ENCODE measurements around the gene TRIM31. TPM values are rescaled to one million over a fixed set of nuclear protein-coding genes. Genes with fewer than 3 reads are reported as not detected.

The TRIM31 gene
- total RNA-seq, 2 donors from 2014 or later, result not detected

GRCh38 chr6:30116724-30117123 is 3.8 kb upstream of the TRIM31 start:
- H3K27me3 Mint-ChIP-seq, result peaks cover 34 to 45% of the 10 kb centered on the region in 2 donors
- DNase-seq (ENCODE audit: low spot score), result no peak
- no peak overlapping the region for H3K4me3 Mint-ChIP-seq
- H3K4me1 Mint-ChIP-seq (ENCODE audit: low read depth in 2 of 2), result peaks cover 9 to 10% of the 10 kb centered on the region in 2 donors
- H3K9me3 Mint-ChIP-seq, result no peaks in the 10 kb centered on the region
- no peak overlapping the region for H3K27ac Mint-ChIP-seq
- no peak for ATAC-seq
- no peaks in the 10 kb centered on the region for H3K36me3 Mint-ChIP-seq

GRCh38 chr6:30113841-30114240 is 951 bp upstream of the TRIM31 start:
- ATAC-seq (no peak), DNase-seq (ENCODE audit: low spot score) (no peak)
- Mint-ChIP-seq H3K4me1 (ENCODE audit: low read depth in 2 of 2) (peaks cover 10% of the 10 kb centered on the region in 2 donors), H3K4me3 (no peak overlapping the region), H3K36me3 (no peaks in the 10 kb centered on the region), H3K27ac (no peak overlapping the region), H3K9me3 (no peaks in the 10 kb centered on the region), H3K27me3 (peaks cover 37 to 45% of the 10 kb centered on the region in 2 donors)

- Mint-ChIP-seq H3K9me3 (no peaks in the 10 kb centered on the region), H3K4me3 (no peak overlapping the region), H3K4me1 (ENCODE audit: low read depth in 2 of 2) (peaks cover 14 to 18% of the 10 kb centered on the region in 2 donors), H3K36me3 (no peaks in the 10 kb centered on the region), H3K27me3 (peaks cover 46 to 50% of the 10 kb centered on the region in 2 donors), H3K27ac (no peak overlapping the region)
- no peak for DNase-seq (ENCODE audit: low spot score)
- ATAC-seq, result no peak
Measured at GRCh38 chr6:30112402-30112994, 392 bp downstream of the TRIM31 start.

- Mint-ChIP-seq H3K27ac (no peak overlapping the region), H3K9me3 (no peaks in the 10 kb centered on the region), H3K36me3 (no peaks in the 10 kb centered on the region), H3K27me3 (peaks cover 48 to 53% of the 10 kb centered on the region in 2 donors), H3K4me1 (ENCODE audit: low read depth in 2 of 2) (peaks cover 14 to 18% of the 10 kb centered on the region in 2 donors), H3K4me3 (no peak overlapping the region)
- ATAC-seq (no peak), DNase-seq (ENCODE audit: low spot score) (no peak)
Measured at GRCh38 chr6:30111266-30111856, 1.5 kb downstream of the TRIM31 start.

- ATAC-seq (no peak), DNase-seq (ENCODE audit: low spot score) (no peak)
- Mint-ChIP-seq H3K27me3 (peaks cover 40 to 46% of the 10 kb centered on the region in 2 donors), H3K4me3 (no peak overlapping the region), H3K9me3 (no peaks in the 10 kb centered on the region), H3K36me3 (no peaks in the 10 kb centered on the region), H3K27ac (no peak overlapping the region), H3K4me1 (ENCODE audit: low read depth in 2 of 2) (peaks cover 37 to 41% of the 10 kb centered on the region in 2 donors)
Measured at GRCh38 chr6:30104661-30105060, 8.2 kb downstream of the TRIM31 start.

- peak overlapping the region; percentile 79 for H3K4me3 Mint-ChIP-seq
- H3K4me1 Mint-ChIP-seq (ENCODE audit: low read depth in 2 of 2), result peaks cover 37 to 40% of the 10 kb centered on the region in 2 donors
- H3K36me3 Mint-ChIP-seq, result no peaks in the 10 kb centered on the region
- H3K27ac Mint-ChIP-seq, result no peak overlapping the region
- DNase-seq (ENCODE audit: low spot score), result no peak
- ATAC-seq, result no peak
- peaks cover 44 to 49% of the 10 kb centered on the region in 2 donors for H3K27me3 Mint-ChIP-seq
- H3K9me3 Mint-ChIP-seq, result no peaks in the 10 kb centered on the region
Measured at GRCh38 chr6:30103872-30104179, 9.1 kb downstream of the TRIM31 start.

- Mint-ChIP-seq H3K27ac (peak overlapping the region in 1 of 2 donors; percentile 58), H3K36me3 (no peaks in the 10 kb centered on the region), H3K4me3 (peak overlapping the region; percentile 79), H3K4me1 (ENCODE audit: low read depth in 2 of 2) (peaks cover 35 to 37% of the 10 kb centered on the region in 2 donors), H3K27me3 (peaks cover 44 to 50% of the 10 kb centered on the region in 2 donors), H3K9me3 (no peaks in the 10 kb centered on the region)
- DNase-seq (ENCODE audit: low spot score) (peak; percentile 85), ATAC-seq (peak; percentile 83 to 85)
Measured at GRCh38 chr6:30102970-30103871, 9.7 kb downstream of the TRIM31 start.

- Mint-ChIP-seq H3K27me3 (peaks cover 44 to 49% of the 10 kb centered on the region in 2 donors), H3K27ac (peak overlapping the region in 1 of 2 donors; percentile 58), H3K36me3 (no peaks in the 10 kb centered on the region), H3K4me1 (ENCODE audit: low read depth in 2 of 2) (peaks cover 31 to 33% of the 10 kb centered on the region in 2 donors), H3K9me3 (no peaks in the 10 kb centered on the region), H3K4me3 (peak overlapping the region; percentile 79)
- DNase-seq (ENCODE audit: low spot score), result no peak
- ATAC-seq, result no peak
Measured at GRCh38 chr6:30102414-30102969, 10.4 kb downstream of the TRIM31 start.

GRCh38 chr6:30101444-30102413 is 11.2 kb downstream of the TRIM31 start:
- no peaks in the 10 kb centered on the region for H3K36me3 Mint-ChIP-seq
- peak overlapping the region in 1 of 2 donors; percentile 58 for H3K27ac Mint-ChIP-seq

GRCh38 chr6:30100585-30101443 is 12.1 kb downstream of the TRIM31 start:
- Mint-ChIP-seq H3K27me3 (peaks cover 52 to 54% of the 10 kb centered on the region in 2 donors), H3K4me3 (peak overlapping the region; percentile 79), H3K36me3 (no peaks in the 10 kb centered on the region), H3K9me3 (no peaks in the 10 kb centered on the region), H3K4me1 (ENCODE audit: low read depth in 2 of 2) (peaks cover 31 to 33% of the 10 kb centered on the region in 2 donors), H3K27ac (no peak overlapping the region)
- no peak for ATAC-seq
- DNase-seq (ENCODE audit: low spot score), result no peak

More at GRCh38 chr6:30101444-30102413, 11.2 kb downstream of the TRIM31 start:
- Mint-ChIP-seq H3K27me3 (peaks cover 49 to 55% of the 10 kb centered on the region in 2 donors), H3K4me3 (peak overlapping the region; percentile 79), H3K9me3 (no peaks in the 10 kb centered on the region), H3K4me1 (ENCODE audit: low read depth in 2 of 2) (peaks cover 31 to 33% of the 10 kb centered on the region in 2 donors)
- ATAC-seq (peak; percentile 88 to 94), DNase-seq (ENCODE audit: low spot score) (peak; percentile 84)

- H3K27ac Mint-ChIP-seq, result no peak overlapping the region
- H3K4me3 Mint-ChIP-seq, result peak overlapping the region; percentile 61
Measured at GRCh38 chr6:30100154-30100553, 12.7 kb downstream of the TRIM31 start.

More at GRCh38 chr6:30100154-30100553, 12.7 kb downstream of the TRIM31 start:
- Mint-ChIP-seq H3K36me3 (no peaks in the 10 kb centered on the region), H3K9me3 (no peaks in the 10 kb centered on the region), H3K27me3 (peaks cover 57 to 58% of the 10 kb centered on the region in 2 donors), H3K4me1 (ENCODE audit: low read depth in 2 of 2) (peaks cover 31 to 33% of the 10 kb centered on the region in 2 donors)
- ATAC-seq (no peak), DNase-seq (ENCODE audit: low spot score) (no peak)
